ENCODE results near the gene TACC2.

GRCh38 chr10:121961456-121961855 is 27.5 kb upstream of the TACC2 start:
- no peak for TF ChIP-seq CTCF (IDR thresholded peaks at IDR 0.05)
- no peak for TF ChIP-seq POLR2AphosphoS5 (IDR thresholded peaks at IDR 0.05)
- TF ChIP-seq POLR2A (IDR thresholded peaks at IDR 0.05): no peak
- no peak for TF ChIP-seq EP300 (IDR thresholded peaks at IDR 0.05)

Data from gastroesophageal sphincter (tissue), 3 donors.